Measurements from ENCODE around the gene TMPRSS4.

Gene TMPRSS4

GRCh38 chr11:118164885-118165284 is 88.0 kb downstream of the TMPRSS4 start:
- H3K4me3 ChIP-seq (ENCODE audit: low read length) = no peak overlapping the region
- no peak for DNase-seq (ENCODE audit: low read depth)
- no peak for TF ChIP-seq CTCF (conservative IDR thresholded peaks at IDR 0.05; ENCODE audit: low read length)

- no peak overlapping the region for H3K4me3 ChIP-seq (ENCODE audit: low read length)
- no peak for TF ChIP-seq CTCF (conservative IDR thresholded peaks at IDR 0.05; ENCODE audit: low read length)
- no peak for DNase-seq (ENCODE audit: low read depth)
These were observed 89.8 kb downstream of the TMPRSS4 start for GRCh38 chr11:118166641-118167040.

- no peak for DNase-seq (ENCODE audit: low read depth)
- no peak for TF ChIP-seq CTCF (conservative IDR thresholded peaks at IDR 0.05; ENCODE audit: low read length)
- no peak overlapping the region for H3K4me3 ChIP-seq (ENCODE audit: low read length)
These were observed 90.4 kb downstream of the TMPRSS4 start for GRCh38 chr11:118167253-118167652.

- H3K4me3 ChIP-seq (ENCODE audit: low read length) = no peak overlapping the region
- no peak for TF ChIP-seq CTCF (conservative IDR thresholded peaks at IDR 0.05; ENCODE audit: low read length)
- DNase-seq (ENCODE audit: low read depth) = no peak
These were observed 91.0 kb downstream of the TMPRSS4 start for GRCh38 chr11:118167906-118168305.

GRCh38 chr11:118168316-118168715 is 91.4 kb downstream of the TMPRSS4 start:
- no peak for DNase-seq (ENCODE audit: low read depth)
- no peak overlapping the region for H3K4me3 ChIP-seq (ENCODE audit: low read length)
- TF ChIP-seq CTCF (conservative IDR thresholded peaks at IDR 0.05; ENCODE audit: low read length) = no peak

GRCh38 chr11:118168751-118169150 is 91.9 kb downstream of the TMPRSS4 start:
- no peak for TF ChIP-seq CTCF (conservative IDR thresholded peaks at IDR 0.05; ENCODE audit: low read length)
- H3K4me3 ChIP-seq (ENCODE audit: low read length) = no peak overlapping the region
- no peak for DNase-seq (ENCODE audit: low read depth)

GRCh38 chr11:118169300-118170140 is 92.6 kb downstream of the TMPRSS4 start:
- DNase-seq (ENCODE audit: low read depth) = no peak
- TF ChIP-seq CTCF (conservative IDR thresholded peaks at IDR 0.05; ENCODE audit: low read length) = no peak

More at GRCh38 chr11:118169300-118170140, 92.6 kb downstream of the TMPRSS4 start:
- no peak overlapping the region for H3K4me3 ChIP-seq (ENCODE audit: low read length)
